GM18868 (cell line): ENCODE data around the gene BCAS3.
"Not testable (repeated sequence)": the region's sequence is repeated elsewhere in the genome, so short reads cannot be mapped to it uniquely, and the experiment has no call there.

ENCODE experiments used
- ATAC-seq: cut with Tn5 transposase; IDR thresholded peaks from one replicate; pipeline ENCODE4 v1.9.1; 2021; ENCODE audit warnings: mild to moderate bottlenecking, moderate library complexity; ENCODE audit not compliant: unreplicated experiment

Gene BCAS3

GRCh38 chr17:61146833-61147232, 469.2 kb downstream of the BCAS3 start:
- not testable (repeated sequence) for ATAC-seq

GRCh38 chr17:61149106-61149825, 471.6 kb downstream of the BCAS3 start:
- no peak for ATAC-seq

GRCh38 chr17:61149862-61150362, 472.3 kb downstream of the BCAS3 start:
- ATAC-seq = no peak

- ATAC-seq = no peak
These were observed 473.1 kb downstream of the BCAS3 start for GRCh38 chr17:61150686-61151299.

GRCh38 chr17:61152898-61153297, 475.2 kb downstream of the BCAS3 start:
- no peak for ATAC-seq

- ATAC-seq = no peak
These were observed 478.1 kb downstream of the BCAS3 start for GRCh38 chr17:61155590-61156237.

- ATAC-seq = no peak
These were observed 479.7 kb downstream of the BCAS3 start for GRCh38 chr17:61157246-61157886.

GRCh38 chr17:61158376-61158775, 480.7 kb downstream of the BCAS3 start:
- no peak for ATAC-seq

GRCh38 chr17:61159221-61159814, 481.7 kb downstream of the BCAS3 start:
- ATAC-seq = peak; percentile 46

GRCh38 chr17:61160204-61160603, 482.6 kb downstream of the BCAS3 start:
- no peak for ATAC-seq

GRCh38 chr17:61160789-61161445, 483.3 kb downstream of the BCAS3 start:
- no peak for ATAC-seq

GRCh38 chr17:61161615-61162134, 484.0 kb downstream of the BCAS3 start:
- ATAC-seq = no peak

- ATAC-seq = no peak
These were observed 486.9 kb downstream of the BCAS3 start for GRCh38 chr17:61164517-61164916.

- no peak for ATAC-seq
These were observed 489.4 kb downstream of the BCAS3 start for GRCh38 chr17:61167075-61167474.

- peak; percentile 47 for ATAC-seq
These were observed 490.9 kb downstream of the BCAS3 start for GRCh38 chr17:61168506-61168905.

- no peak for ATAC-seq
These were observed 496.7 kb downstream of the BCAS3 start for GRCh38 chr17:61174310-61174709.

- no peak for ATAC-seq
These were observed 497.9 kb downstream of the BCAS3 start for GRCh38 chr17:61175298-61176142.

- ATAC-seq = no peak
These were observed 499.7 kb downstream of the BCAS3 start for GRCh38 chr17:61177351-61177750.

- no peak for ATAC-seq
These were observed 500.6 kb downstream of the BCAS3 start for GRCh38 chr17:61178284-61178683.
